Activated CD8-positive, alpha-beta memory T cell treated with anti-CD3 and anti-CD28 coated beads for 1 hour (primary cell): Measurements from ENCODE around the gene RASA3.

Experiments
- DNase-seq, 2 donors: peaks; one replicate each; pipeline ENCODE4 v3.0.0-alpha.2; 2020; ENCODE audit warnings: low read depth in 1 of 2; ENCODE audit errors: extremely low read depth in 1 of 2

RASA3 gene

DNA sequence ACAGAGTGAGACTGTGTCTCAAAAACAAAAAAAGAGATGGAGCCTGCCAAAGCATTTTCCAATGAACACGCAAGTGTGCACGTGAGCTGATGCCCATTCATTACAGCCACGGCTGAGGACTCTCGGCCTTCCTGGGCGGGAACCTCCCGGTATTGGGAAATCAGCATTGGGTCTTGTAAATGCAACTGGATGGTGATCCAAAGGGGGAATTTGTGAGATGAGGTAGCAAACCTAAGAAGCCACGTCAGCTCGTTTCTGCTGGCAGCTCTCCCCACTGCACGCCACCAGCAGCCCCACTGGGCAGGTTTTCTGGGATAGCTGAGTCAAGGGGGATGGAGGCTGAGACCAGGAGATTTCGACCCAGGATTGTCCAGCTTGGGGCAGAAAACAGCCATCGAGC, 170.0 kb downstream of the RASA3 start:
- no peak for DNase-seq

DNA sequence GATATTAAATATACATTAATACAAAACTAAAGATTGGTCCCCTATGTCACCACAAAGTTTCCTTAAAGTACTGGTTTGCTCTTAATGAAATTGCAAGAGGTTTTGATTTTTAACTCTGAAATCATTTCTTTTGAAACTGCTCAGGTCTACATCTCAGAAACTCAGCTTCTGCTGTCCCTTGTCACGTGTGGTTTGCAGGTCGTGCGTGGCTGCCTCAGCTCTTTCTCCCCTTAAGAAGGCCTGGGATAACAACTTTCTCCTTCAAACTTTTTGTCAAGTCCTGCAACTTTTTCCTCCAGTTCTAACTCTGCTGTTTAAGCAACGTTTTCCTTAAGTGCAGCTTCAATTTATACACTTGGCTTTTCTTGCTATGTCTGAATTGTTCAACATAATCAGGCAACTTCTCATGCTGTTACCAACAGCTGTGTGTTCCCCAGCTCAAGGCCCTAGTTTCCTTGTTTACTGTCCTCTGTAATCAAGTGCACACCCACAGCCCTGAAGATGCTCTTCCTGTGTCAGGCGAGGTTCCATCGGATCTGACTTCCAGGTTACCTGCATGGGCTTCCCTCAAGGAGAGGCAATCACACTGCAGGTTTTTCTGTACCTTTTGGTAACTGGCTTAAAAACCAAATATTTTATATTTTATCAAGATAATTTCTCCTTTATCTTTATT, 172.0 kb downstream of the RASA3 start:
- DNase-seq, result no peak

DNA sequence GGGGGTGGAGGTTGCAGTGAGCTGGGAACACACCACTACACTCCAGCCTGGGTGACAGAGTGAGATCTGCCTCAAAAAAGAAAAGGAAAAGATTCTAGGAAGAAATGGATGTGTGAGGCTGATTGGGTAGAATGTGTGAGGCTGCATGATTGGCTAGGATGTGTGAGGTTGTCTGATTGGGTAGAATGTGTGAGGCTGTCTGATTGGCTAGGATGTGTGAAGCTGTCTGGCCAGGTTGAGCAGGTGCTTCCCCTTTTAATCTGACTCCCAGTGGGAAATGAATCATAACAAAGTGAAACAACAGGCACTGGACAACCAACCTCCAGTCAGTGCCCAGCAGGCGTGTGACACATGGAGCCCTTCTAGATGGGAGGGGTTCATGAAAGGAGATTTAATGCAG, 173.2 kb downstream of the RASA3 start:
- no peak for DNase-seq

DNA sequence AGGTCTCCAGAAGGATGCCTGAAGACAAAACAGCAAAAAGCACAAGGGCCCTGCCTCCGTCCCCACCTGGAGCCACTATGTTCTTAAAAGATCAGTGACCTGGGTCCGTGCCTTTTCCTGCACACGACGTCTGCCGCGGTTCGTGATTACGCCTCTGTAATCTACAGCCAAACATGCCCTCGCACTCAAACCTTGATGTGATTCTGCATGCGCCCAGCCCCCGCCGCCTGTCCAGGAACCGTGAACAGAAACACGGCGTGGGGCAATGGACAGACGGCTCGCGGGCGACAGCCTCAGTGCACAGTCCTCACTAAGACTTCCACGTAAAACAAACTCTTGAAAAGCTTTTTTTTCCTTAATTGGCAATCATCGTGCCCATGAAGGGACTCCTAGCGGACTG, 174.1 kb downstream of the RASA3 start:
- no peak for DNase-seq

DNA sequence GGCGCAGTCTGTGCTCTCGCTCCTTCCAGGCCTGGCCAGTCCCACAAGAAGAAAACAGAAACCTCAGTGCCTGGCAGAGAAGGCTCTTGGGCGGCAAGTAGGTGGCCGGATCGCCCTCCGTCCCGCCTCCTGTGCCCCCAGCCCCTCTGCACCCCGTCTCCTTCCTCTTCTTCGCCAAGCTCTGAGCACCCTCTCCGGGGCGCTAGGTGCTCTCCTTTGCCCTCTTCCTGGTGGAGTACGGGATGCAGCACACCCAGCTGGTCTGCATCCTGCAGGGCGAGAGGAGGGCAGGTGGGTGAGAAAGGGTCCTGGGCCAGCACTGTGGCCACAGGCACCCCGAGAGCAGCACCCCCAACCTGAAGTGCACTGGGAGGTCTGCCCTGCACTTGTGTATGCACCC, 175.9 kb downstream of the RASA3 start:
- DNase-seq, result no peak

DNA sequence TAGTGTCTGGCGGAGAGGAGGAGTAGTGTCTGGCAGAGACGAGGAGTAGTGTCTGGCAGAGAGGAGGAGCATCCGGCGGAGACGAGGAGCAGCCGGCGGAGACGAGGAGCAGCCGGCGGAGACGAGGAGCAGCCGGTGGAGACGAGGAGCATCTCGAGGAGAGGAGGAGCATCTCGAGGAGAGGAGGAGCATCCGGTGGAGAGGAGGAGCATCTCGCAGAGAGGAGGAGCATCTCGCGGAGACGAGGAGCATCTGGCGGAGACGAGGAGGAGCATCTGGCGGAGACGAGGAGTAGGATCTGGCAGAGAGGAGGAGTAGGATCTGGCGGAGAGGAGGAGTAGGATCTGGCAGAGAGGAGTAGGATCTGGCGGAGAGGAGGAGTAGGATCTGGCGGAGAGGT, 176.7 kb downstream of the RASA3 start:
- no peak for DNase-seq

DNA sequence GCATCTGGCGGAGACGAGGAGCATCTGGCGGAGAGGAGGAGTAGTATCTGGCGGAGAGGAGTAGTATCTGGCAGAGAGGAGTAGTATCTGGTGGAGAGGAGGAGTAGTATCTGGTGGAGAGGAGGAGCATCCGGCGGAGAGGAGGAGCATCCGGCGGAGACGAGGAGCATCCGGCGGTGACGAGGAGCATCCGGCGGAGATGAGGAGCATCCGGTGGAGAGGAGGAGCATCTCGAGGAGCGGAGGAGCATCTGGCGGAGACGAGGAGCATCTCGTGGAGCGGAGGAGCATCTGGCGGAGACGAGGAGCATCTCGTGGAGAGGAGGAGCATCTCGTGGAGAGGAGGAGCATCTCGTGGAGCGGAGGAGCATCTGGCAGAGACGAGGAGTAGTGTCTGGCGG, 177.2 kb downstream of the RASA3 start:
- DNase-seq, result no peak

DNA sequence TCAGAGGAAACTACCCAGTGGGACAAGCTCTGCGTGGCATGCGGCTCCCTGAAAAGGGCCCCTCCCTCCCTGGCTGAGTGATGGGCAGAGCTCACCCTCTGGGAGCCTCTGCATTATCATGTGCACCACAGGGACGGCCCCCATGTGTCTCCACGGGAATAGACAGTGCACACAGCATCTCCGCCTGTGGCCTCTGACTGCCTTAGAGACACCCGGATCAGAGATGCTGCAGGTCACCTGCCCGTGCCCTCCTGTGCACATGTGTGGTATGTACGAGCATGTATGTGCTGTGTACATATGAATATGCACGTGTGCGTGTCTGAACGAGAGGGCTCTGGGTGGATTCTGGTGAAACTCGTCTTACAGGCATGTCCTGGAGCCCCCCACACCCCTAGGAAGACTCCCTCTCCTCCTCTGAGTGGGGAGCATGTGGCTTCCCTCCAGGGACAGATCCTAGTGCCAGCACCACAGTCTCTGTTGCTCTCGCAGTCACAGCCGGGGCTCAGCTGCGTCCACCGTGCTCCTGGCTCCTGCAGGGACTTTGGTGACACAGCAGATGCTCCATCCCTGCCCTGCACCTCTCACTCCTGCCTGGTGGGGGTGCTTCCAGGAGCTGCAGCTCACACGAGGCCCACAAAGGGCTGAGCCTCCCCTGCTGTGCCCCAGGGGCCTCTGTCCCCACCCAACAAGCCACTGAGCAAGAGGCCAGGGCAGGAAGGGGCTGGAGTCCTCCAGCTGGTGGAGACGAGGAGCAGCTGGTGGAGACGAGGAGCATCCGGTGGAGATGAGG, 178.2 kb downstream of the RASA3 start:
- no peak for DNase-seq

DNA sequence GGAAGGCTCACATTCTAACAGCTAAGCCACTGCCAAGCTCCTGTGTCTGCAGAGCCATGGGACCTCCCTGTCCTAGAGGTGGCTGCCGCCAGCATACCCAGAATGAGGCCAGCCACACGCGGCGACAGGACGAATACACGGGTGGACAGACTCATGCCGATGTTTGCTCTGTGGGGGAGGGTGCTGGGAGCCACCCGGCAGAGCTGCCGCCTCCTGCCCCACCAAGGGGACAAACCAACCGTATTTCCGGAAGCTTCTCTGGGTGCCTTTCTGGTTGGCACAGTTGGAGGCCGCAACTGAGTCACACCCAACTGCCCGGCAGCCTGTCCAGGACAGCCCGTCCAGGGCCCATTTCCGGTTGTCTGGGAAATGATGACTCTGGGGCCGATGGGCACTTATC, 178.9 kb downstream of the RASA3 start:
- no peak for DNase-seq

DNA sequence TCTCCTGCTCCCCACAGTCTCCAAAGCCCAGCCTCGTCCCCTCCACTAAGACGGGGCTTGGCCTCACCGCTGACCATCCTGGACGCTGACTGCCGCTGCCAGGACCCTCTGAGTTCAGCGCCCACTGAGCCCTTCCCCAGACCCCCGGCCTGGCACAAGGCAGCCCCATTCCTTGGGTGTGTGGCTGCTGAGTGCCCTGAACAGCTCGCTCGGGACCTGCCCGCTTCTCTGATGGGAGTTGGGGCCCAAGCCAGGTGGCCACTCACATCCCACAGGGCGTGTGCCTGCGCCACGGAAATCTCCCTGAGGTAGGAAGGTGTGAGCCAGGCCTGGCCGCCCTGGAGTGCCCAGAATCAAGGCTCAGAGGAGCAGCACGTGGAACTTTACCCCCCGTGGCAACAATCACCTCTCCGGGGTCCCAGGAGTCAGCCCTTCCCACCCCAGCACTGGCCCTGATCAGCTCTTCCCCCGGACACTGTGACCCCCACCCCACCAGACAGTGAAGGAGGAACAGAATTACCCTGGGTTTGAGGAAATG, 179.4 kb downstream of the RASA3 start:
- DNase-seq, result no peak

DNA sequence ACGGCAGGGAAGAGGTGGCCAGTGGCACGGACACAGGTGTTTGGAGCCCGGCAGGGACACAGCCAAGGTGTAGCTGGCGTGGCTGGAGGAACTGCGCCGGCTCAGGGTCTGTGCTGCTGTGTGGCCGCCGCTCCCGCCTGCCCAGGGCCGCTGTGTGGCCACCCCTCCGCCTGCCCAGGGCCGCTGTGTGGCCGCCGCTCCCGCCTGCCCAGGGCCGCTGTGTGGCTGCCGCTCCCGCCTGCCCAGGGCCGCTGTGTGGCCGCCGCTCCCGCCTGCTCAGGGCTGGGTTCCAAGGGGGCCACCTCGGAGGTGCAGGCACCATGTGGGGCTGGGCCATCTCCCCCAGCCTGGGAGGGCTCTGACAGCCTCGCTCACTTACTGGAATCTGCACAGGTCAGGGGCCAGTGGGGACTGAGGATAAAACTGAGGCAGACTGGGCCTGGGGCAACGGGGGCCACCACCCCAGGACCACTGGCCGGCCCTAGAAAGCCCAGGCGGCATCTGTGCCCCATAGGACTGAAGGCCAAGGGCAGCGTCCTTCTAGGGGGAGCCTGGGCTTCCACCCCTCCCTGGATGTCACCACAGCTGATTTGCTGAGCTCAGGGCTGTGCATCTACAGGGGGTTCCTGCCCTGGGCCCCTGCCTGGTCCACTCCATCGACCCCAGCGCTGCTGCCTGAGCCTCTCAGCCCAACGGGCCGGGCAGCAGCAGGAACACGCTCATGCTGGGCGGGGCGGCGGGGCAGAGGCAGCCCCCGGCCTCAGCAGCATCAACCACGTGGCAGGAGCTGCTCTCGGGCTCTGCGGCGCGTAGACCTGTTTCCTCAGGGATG, 180.1 kb downstream of the RASA3 start:
- DNase-seq, result no peak

DNA sequence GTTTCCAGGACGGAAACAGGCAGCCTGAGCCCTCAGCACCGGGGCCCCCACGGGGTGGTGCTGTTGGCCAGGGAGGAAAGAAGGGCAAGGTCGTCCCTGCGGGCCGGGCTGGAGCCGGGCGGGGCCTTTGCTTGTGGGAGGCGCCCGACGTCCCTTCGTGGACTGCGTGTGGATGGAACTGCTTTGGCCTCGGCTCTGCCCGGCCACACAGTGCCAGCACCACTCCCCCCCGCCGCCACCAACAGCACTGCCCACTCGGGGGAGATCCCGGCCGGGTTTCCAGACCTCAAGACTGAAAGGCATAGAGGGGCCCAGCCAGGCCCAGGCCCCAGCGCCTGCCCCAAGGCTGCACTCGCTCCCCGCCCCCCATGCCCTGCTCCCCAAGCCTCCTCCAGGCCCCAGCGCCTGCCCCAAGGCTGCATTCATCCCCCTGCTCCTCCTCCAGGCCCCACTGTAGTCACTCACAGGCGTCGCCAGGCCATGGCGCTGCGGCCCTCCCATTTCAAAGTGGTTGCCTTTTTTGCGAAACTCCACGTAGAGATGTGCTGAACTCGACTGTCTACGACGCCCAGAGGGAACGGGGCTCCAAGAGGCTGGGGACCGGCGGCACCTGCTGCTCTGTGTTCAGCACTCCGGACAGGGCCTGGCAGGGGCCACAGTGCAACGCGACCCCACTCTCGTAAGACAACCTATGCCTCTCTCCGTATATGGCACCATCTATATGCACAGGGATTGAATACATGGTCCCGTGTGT, 181.0 kb downstream of the RASA3 start:
- peak in 1 of 2 donors; percentile 17 for DNase-seq

DNA sequence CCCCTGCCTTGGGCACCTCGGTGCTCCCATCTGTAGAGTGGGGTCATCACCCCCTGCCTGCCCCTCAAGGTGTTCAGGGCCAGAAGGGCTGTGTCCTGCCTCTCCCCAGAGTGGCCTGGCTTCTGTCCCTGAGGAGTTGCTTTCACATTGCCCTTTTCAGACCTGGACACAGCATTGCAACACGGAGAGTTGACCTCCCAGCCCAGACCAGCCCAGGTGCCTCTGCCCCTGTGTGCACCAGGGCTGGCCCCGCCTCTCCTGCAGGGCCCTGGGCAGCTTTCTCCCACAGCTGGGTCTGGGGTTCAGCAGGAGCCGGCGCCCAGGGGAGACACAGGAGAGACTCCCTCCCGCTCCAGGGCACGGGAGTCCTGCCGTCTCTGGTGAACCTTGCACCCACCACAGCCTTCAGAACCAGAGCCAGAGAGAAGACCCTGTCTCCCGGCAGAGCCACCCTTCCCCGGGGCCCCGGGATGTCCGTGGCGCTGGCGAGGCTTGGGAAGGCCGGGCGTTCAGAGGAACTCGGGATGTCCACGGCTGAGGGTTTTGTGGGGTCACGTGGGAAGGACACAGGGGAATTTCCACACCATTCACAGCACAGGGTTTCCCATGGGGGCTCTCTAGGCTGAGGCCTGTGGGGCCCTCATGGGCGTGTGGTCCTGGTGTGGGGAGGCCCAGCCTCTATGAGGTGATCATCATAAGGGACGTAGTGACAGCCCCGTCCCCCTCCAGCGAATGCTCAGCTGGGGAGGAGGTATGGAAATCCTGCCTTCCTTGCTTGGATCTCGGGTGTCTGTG, 181.8 kb downstream of the RASA3 start:
- DNase-seq, result no peak

DNA sequence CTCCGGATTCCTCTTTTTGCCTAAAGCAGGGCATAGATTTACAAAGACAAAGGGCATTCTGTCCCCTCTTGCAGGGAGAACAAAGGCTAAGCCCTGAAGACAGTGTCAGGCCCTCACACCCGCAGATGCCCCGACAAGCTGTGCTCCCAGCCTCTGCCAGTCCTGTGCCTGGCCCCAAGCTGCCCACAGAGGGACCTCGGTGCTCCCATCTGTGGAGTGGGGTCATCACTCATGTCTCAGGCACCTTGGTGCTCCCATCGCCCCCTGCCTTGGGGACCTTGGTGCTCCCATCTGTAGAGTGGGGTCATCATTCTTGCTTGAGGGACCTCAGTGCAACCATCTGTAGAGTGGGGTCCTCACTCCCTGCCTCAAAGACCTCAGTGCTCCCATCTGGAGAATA, 182.9 kb downstream of the RASA3 start:
- no peak for DNase-seq

DNA sequence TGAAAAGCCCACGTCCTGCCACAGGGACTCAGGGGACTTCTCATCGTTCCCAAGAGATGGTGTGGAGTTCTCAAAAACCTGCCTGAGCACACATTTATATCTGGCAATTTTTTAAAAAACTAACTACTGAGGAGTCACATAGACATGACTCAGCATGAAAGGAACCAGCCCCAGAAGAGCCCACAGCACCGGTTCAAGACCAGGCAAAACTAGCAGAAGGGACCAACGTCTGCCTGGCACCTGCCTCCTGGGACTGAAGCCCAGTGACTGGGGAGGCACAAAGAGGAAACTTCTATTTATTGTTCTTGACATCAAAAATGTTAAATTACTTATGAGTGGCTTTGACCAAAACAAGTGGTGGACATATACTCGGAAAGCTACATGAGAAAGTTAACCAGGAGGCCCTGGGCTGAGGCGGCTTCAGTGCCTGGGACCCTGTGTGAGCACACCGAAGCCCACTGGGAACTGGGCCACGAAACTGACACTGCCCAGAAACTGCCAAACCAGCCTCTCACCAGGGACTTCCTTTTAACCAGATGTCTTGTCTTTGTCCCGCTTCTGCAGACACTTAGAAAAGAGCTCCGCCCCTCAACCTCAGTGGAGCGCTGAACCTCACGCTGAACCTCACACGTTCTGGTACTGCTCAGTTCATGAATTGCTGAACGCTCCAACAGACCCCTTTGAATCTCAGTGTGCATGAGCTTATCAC, 184.2 kb downstream of the RASA3 start:
- no peak for DNase-seq

DNA sequence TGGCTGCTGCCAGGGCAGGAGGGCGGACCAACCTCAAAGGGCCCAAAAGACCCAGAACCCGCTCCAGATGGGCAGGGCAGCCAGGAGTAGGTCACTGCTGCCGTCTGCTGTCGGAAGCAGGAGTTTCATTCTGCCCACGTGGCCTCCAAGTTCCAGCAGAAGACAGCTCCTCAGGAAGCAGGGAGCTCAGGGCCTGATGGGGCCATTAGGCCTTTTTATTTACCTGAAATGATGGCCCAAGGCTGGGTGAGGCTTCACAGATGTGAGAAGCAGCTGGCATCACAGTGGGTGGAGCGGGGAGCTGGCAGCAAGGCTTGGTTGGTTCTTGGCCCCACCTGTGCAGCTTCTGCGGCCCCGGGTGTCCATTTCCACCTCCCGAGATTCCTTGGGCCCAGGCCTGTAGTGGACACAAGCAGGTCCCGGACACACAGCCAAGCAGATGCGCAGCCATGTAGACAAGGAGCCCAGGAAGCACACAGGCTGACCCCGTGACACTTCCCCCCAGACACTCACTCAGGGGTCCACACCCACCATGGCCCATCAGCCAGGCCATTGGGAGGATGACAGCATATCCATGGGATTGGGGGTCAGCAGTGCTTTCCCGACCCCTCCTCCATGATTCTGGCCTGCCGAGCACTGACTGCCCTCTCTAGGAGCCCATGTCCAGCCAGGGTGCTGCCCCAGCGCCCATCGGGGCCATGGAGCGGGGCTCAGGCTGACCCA, 185.0 kb downstream of the RASA3 start:
- no peak for DNase-seq

DNA sequence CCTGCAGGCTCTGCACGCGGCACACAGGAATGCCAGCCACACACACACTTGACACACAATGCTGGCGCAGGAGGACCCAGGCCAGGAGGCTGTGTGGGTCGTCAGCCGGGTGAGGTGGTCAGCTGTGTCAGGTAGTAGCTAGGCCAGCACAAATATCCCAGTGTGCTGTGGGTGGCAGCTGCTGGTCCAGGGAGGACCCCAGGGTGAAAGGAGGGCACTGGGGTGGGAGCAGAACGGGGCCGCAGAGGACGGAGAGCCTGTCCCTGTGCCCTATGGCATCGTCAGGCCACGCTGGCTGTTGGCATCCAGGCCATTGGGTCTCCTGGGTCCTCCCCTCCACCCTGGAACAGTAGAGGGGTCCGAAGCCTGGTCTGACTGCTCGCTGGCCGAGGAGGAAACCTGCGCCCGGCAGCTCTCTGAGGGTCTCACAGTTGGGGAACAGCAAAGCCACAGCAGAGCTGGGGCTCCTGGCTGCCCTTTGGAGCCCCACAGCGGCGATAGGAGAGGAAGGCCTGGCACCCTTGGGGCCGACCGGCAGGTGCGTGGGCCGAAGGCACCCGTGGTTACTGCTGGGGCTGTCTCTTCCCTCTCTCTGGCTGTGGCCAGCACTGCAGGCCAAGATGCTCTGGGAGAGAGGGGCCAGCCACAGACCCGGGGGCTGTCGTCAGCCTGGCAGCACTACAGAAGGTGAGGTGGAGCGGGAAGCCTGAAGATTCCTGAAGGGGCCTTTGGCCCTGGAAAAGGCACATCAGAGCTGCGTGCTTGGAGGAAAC, 185.8 kb downstream of the RASA3 start:
- DNase-seq, result no peak

DNA sequence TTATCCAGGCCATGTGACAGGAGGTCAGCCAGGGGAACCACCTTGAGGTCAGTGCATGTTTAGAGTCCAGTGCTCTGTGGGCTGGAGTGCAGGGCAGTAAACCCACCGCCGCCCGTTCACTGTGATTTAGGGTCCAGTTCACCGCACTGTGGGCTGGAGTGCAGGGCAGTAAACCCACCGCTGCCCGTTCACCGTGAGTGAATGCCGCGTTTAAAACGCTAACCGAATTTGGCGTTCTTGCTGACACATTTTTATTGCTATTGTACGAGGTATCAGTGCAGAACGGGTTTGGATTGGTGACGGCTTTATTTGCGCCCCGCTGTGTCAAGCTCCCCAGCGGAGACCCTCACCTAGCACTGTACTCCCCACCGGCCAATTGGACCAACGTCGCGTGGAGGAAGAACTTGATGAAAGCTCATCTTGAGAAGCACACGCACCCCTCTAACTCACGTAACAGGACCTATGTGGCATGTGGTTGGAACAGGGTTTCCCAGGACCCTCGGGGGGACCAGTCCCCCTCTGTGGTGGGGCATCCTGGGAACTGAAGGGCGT, 186.5 kb downstream of the RASA3 start:
- no peak for DNase-seq
